ENCODE results near the gene VCL.

- TF ChIP-seq CTCF (IDR thresholded peaks at IDR 0.05) (no peak), POLR2A (IDR thresholded peaks at IDR 0.05) (no peak)
These were observed 167.6 kb downstream of the VCL start for GRCh38 chr10:74165530-74165901.
